Thyroid gland (tissue), 4 donors: ENCODE measurements around the gene PTPN22. TPM values are rescaled to one million over a fixed set of nuclear protein-coding genes. Genes with fewer than 3 reads are reported as not detected.

Experiments used
- DNase-seq, 2 donors: peaks; one replicate each; pipeline ENCODE4 v3.0.0-alpha.2; 2019
- H3K27ac ChIP-seq, 3 donors: fragments of 200-600 bp; sonication (generic); 1 replicate in 2 of 3; 2 replicates in 1 of 3; pipeline ENCODE4 v1.5.1; 2016 to 2019; ENCODE audit warnings: mild to moderate bottlenecking in 1 of 3, moderate library complexity in 1 of 3
- H3K27me3 ChIP-seq: fragments of 200-600 bp; sonication (generic); one replicate; pipeline ENCODE4 v1.5.1; 2019
- H3K36me3 ChIP-seq, 2 donors: fragments of 200-600 bp; sonication (generic); one replicate each; pipeline ENCODE4 v1.5.1; 2016 to 2019
- H3K4me1 ChIP-seq, 2 donors: fragments of 200-600 bp; sonication (generic); one replicate each; pipeline ENCODE4 v1.5.1; 2017 to 2019
- H3K4me3 ChIP-seq, 3 donors: fragments of 200-600 bp; sonication (generic); replicated peaks in 1 of 3; 1 replicate in 2 of 3; 2 replicates in 1 of 3; pipeline ENCODE4 v1.5.1; 2016; ENCODE audit warnings: mild to moderate bottlenecking in 1 of 3
- H3K9me3 ChIP-seq: fragments of 200-600 bp; sonication (generic); one replicate; pipeline ENCODE4 v1.5.1; 2017
- POLR2A ChIP-seq, 2 donors: fragments of 450-650 bp; IDR thresholded peaks; one replicate each; pipeline ENCODE4 v1.6.1; 2017; ENCODE audit warnings: antibody characterized with exemption in 2 of 2, mild to moderate bottlenecking in 2 of 2, moderate library complexity in 1 of 2
- WGBS, 2 donors: methylation state at CpG; one replicate each; pipeline ENCODE4 v1.1.5; 2017; 5-methylcytosine and 5-hydroxymethylcytosine counted together
- intact Hi-C: fragments of 100-400 bp; cut with DNase I; formaldehyde crosslinking; loops from one replicate; pipeline ENCODE4 v1.15.1; 2023
- total RNA-seq, 4 donors: library from RNA; depleted of rRNA; stranded (reverse); fragments of >200 nt; gene quantifications; one replicate each; pipeline ENCODE4 v1.2.3, GENCODE V29; 2016
- TF ChIP-seq, protein P1 (sequence below), 6 experiments: fragments of 200-600 bp in 3 of 6; fragments of 450-650 bp in 3 of 6; sonication (generic) in 3 of 6; IDR thresholded peaks; one replicate each; pipeline ENCODE4 v1.5.1; 2016 to 2019; ENCODE audit warnings: antibody characterized with exemption in 6 of 6, mild to moderate bottlenecking in 2 of 6, inconsistent platforms in 1 of 6, moderate library complexity in 1 of 6

Gene PTPN22
- total RNA-seq, 4 donors from 2014 or later = 0.89 to 6.2 (median 2.6) TPM; not detected in 1

DNA sequence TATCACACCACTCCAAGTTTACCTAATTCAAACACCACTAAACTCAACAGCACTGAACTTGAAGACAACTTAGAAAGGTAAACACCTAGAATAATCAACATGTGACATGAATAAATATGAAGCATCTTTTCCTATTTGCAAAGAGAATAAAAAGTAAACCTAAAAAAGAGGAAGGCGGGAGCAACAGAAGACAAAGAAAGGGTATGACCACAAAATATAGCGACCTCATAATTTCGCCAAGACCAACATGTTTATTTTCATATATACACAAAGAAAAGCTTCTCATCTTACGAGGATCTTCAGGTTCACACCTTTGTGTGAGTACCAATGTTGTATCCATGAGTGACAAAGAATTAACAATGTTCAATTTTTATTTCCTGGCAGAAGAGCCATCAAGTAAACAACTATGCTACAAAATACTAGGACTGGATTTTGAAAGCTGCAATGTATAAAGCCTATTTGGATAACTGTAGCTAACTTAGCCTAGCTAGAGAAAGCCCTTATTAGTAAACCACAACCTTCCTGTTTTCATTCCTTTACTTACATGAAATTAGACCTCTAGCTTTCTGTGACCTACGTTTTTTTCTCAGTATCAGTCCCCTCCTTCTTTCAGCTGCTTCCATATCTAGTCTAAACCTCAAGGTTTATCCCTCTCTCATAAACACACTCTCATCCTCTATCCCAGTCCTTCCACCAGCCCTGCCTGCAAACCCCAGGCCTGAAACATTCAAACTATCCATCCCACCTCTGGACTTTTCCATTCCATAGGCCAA, 91.0 kb downstream of the PTPN22 start:
- H3K27me3 ChIP-seq = no peaks in the 10 kb centered on the region
- no peak overlapping the region for H3K27ac ChIP-seq
- 84 to 87% methylated on average over 5 of the region's 5 CpGs for WGBS, 2 donors
- H3K9me3 ChIP-seq = no peaks in the 10 kb centered on the region
- TF ChIP-seq POLR2A (IDR thresholded peaks at IDR 0.05) = no peak
- TF ChIP-seq, protein P1, sequence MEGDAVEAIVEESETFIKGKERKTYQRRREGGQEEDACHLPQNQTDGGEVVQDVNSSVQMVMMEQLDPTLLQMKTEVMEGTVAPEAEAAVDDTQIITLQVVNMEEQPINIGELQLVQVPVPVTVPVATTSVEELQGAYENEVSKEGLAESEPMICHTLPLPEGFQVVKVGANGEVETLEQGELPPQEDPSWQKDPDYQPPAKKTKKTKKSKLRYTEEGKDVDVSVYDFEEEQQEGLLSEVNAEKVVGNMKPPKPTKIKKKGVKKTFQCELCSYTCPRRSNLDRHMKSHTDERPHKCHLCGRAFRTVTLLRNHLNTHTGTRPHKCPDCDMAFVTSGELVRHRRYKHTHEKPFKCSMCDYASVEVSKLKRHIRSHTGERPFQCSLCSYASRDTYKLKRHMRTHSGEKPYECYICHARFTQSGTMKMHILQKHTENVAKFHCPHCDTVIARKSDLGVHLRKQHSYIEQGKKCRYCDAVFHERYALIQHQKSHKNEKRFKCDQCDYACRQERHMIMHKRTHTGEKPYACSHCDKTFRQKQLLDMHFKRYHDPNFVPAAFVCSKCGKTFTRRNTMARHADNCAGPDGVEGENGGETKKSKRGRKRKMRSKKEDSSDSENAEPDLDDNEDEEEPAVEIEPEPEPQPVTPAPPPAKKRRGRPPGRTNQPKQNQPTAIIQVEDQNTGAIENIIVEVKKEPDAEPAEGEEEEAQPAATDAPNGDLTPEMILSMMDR (IDR thresholded peaks at IDR 0.05) = no peak
- H3K4me3 ChIP-seq = no peak overlapping the region
- intact Hi-C loops = no loop called here
- peaks cover 13 to 14% of the 10 kb centered on the region in 2 donors for H3K4me1 ChIP-seq
- H3K36me3 ChIP-seq = no peaks in the 10 kb centered on the region
- DNase-seq = no peak

DNA sequence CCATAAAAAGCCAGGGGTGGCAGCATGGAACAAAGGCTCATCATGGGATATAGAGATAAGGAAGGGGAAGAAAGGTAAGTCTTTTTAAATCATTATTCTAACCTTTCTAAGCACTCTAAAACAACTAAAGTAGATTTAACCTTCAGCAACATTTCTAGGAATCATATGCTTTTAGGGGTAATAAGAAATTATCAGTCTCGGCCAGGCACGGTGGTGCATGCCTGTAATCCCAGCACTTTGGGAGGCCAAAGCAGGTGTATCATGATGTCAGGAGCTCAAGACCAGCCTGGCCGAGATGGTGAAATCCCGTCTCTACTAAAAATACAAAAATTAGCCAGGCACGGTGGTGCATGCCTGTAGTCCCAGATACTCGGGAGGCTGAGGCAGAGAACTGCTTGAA, 92.0 kb downstream of the PTPN22 start:
- Histone ChIP-seq H3K4me1 (peaks cover 9 to 14% of the 10 kb centered on the region in 2 donors), H3K27ac (no peak overlapping the region), H3K27me3 (no peaks in the 10 kb centered on the region), H3K36me3 (no peaks in the 10 kb centered on the region), H3K9me3 (no peaks in the 10 kb centered on the region), H3K4me3 (no peak overlapping the region)
- no peak for DNase-seq
- intact Hi-C loops = no loop called here
- TF ChIP-seq, protein P1 (IDR thresholded peaks at IDR 0.05) = no peak
- no peak for TF ChIP-seq POLR2A (IDR thresholded peaks at IDR 0.05)
- 86 to 90% methylated on average over 6 of the region's 6 CpGs for WGBS, 2 donors

DNA sequence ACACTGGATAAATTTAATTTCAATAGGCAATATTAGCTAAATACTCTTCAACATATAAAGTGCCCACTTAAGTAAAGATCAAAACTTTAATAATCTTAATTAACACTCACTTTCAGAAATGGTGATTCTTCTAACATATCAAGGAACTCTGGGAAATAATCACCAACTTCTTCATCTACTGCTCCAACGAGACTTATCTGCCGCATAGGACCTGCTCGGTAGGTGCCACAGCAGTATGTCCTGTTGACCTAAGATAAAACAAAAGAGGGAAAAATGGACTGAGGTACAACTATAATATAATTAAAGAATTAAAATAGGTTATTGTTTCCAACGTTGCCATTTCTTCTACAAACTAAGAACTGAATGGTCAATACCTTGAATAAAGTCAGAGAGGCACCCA, 94.0 kb downstream of the PTPN22 start:
- intact Hi-C loops = no loop called here
- Histone ChIP-seq H3K27ac (no peak overlapping the region), H3K9me3 (no peaks in the 10 kb centered on the region), H3K4me3 (no peak overlapping the region), H3K36me3 (no peaks in the 10 kb centered on the region), H3K27me3 (no peaks in the 10 kb centered on the region), H3K4me1 (peaks cover 0 to 2% of the 10 kb centered on the region in 2 donors)
- no peak for TF ChIP-seq POLR2A (IDR thresholded peaks at IDR 0.05)
- TF ChIP-seq, protein P1 (IDR thresholded peaks at IDR 0.05) = no peak
- DNase-seq = no peak
- 94 to 95% methylated on average over 4 of the region's 4 CpGs for WGBS, 2 donors

DNA sequence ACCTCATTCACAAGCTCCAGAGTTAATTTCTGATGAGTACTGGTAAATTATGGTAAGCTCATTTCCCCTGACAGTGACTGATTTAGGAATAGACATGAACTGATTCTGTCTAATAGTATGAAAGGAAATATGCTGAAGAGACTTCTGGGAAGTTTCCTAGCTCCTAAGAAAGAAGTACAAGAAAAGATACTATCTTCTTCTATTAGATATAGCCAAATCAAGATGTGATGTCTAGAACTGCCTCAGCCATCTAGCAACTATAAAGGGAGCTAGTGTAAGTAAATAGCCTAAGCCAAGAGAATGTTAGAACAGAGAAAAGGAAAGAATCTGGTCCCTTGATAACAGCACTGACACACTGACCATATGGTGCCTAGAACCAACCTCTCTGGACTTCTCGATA, 101.5 kb downstream of the PTPN22 start:
- H3K36me3 ChIP-seq = peaks cover 0 to 10% of the 10 kb centered on the region in 2 donors
- TF ChIP-seq POLR2A (IDR thresholded peaks at IDR 0.05) = no peak
- TF ChIP-seq, protein P1 (IDR thresholded peaks at IDR 0.05) = no peak
- H3K4me1 ChIP-seq = peaks cover 0 to 7% of the 10 kb centered on the region in 2 donors
- intact Hi-C loops = no loop called here
- no peak for DNase-seq
- no peaks in the 10 kb centered on the region for H3K9me3 ChIP-seq
- no peak overlapping the region for H3K27ac ChIP-seq
- 87 to 97% methylated on average over 1 of the region's 1 CpG for WGBS, 2 donors
- H3K4me3 ChIP-seq = no peak overlapping the region
- no peaks in the 10 kb centered on the region for H3K27me3 ChIP-seq

DNA sequence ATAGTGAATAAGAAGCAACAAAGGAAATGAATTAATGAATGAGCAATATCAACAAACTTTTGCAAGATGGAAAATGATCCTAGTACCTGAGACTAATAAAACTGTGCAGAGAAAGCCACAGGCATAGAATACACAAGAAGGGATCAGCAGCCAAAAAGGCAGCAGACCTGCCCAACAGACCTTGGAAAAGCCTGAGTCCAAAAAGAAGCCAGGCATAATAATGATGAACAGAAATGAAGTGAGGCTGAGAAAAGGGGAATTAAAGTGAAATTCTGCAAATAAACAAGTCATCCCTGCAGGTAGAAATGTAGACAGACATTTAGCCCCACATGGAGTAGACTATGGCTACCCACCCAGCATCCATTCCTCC, 101.9 kb downstream of the PTPN22 start:
- Histone ChIP-seq H3K4me3 (no peak overlapping the region), H3K27me3 (no peaks in the 10 kb centered on the region), H3K4me1 (peaks cover 0 to 7% of the 10 kb centered on the region in 2 donors), H3K27ac (no peak overlapping the region), H3K9me3 (no peaks in the 10 kb centered on the region), H3K36me3 (peaks cover 0 to 10% of the 10 kb centered on the region in 2 donors)
- TF ChIP-seq, protein P1 (IDR thresholded peaks at IDR 0.05) = no peak
- no peak for TF ChIP-seq POLR2A (IDR thresholded peaks at IDR 0.05)
- DNase-seq = no peak
- intact Hi-C loops = no loop called here
